H1 (cell line): ENCODE results near the gene SULT2B1. TPM values are rescaled to one million over a fixed set of nuclear protein-coding genes. Genes with fewer than 3 reads are reported as not detected.

Experiments
- CTCF ChIA-PET: fragments of 300-600 bp; sonication (Branson Sonifier 250); formaldehyde crosslinking; loops from one replicate; lab custom pipeline; 2021; ENCODE audit not compliant: partially characterized antibody; lab: Charles Lee
- POLR2A ChIA-PET: fragments of 300-600 bp; sonication (Branson Sonifier 250); formaldehyde crosslinking; loops from one replicate; lab custom pipeline; 2021; ENCODE audit warnings: inconsistent platforms; ENCODE audit not compliant: partially characterized antibody; lab: Charles Lee
- DNase-seq, 2 experiments: peaks; one replicate each; pipeline versions ENCODE4 v3.0.0 to v3.0.0-alpha.2; 2010 to 2022; ENCODE audit warnings: low spot score in 2 of 2, low read depth in 1 of 2, mixed read lengths in 1 of 2
- FAIRE-seq: peaks from 2 replicates; lab custom pipeline; 2011; peaks lifted over from hg19 to GRCh38; lab: Jason Lieb, UNC
- H2AFZ ChIP-seq: 2 replicates; pipeline ENCODE4 v1.8.1; 2012; ENCODE audit warnings: low read length, inconsistent platforms
- H2AK5ac ChIP-seq: 2 replicates; pipeline ENCODE4 v1.6.1; 2013; ENCODE audit warnings: low read depth, low read length
- H2BK120ac ChIP-seq: replicated peaks from 2 replicates; pipeline ENCODE3; 2013; ENCODE audit warnings: low read depth, low read length, inconsistent platforms
- H2BK12ac ChIP-seq: 2 replicates; pipeline ENCODE4 v1.6.1; 2013; ENCODE audit warnings: low read depth, low read length
- H2BK15ac ChIP-seq: 2 replicates; pipeline ENCODE4 v1.6.1; 2013; ENCODE audit warnings: low read length
- H2BK20ac ChIP-seq: 2 replicates; pipeline ENCODE4 v1.6.1; 2013; ENCODE audit warnings: low read length
- H2BK5ac ChIP-seq: 2 replicates; pipeline ENCODE4 v1.6.1; 2013; ENCODE audit warnings: low read depth, low read length
- H3K14ac ChIP-seq: 2 replicates; pipeline ENCODE4 v1.6.1; 2013; ENCODE audit warnings: inconsistent platforms; ENCODE audit not compliant: insufficient read length
- H3K18ac ChIP-seq: 2 replicates; pipeline ENCODE4 v1.6.1; 2013; ENCODE audit warnings: low read length; ENCODE audit errors: extremely low read depth
- H3K23ac ChIP-seq: 2 replicates; pipeline ENCODE4 v1.6.1; 2013; ENCODE audit warnings: inconsistent platforms; ENCODE audit not compliant: insufficient read length
- H3K23me2 ChIP-seq: 2 replicates; pipeline ENCODE4 v1.6.1; 2013; ENCODE audit warnings: low read depth, low read length
- H3K27ac ChIP-seq: 2 replicates; pipeline ENCODE4 v1.6.1; 2011; ENCODE audit warnings: low read depth, low read length, inconsistent platforms
- H3K27me3 ChIP-seq, 4 experiments: replicated peaks in 1 of 4; 1 replicate in 1 of 4; 2 replicates in 3 of 4; pipeline versions ENCODE4 v1.6.1 to v1.8.1; 2011 to 2013; ENCODE audit warnings: low read length in 3 of 4, mild to moderate bottlenecking in 3 of 4, inconsistent platforms in 2 of 4, mixed read lengths in 2 of 4, moderate library complexity in 1 of 4; ENCODE audit not compliant: control insufficient read depth in 3 of 4, insufficient read depth in 3 of 4; ENCODE audit errors: extremely low read depth in 1 of 4
- H3K36me3 ChIP-seq, 4 experiments: 2 replicates each; pipeline versions ENCODE4 v1.6.1 to v1.8.1; 2011 to 2013; ENCODE audit warnings: mild to moderate bottlenecking in 4 of 4, low read length in 3 of 4, moderate library complexity in 2 of 4, control low read depth in 1 of 4, inconsistent platforms in 1 of 4; ENCODE audit not compliant: insufficient read depth in 4 of 4, control insufficient read depth in 2 of 4
- H3K4ac ChIP-seq: replicated peaks from 2 replicates; pipeline ENCODE3; 2013; ENCODE audit warnings: low read length, low read depth, mixed read lengths, inconsistent platforms; ENCODE audit not compliant: insufficient read length
- H3K4me1 ChIP-seq, 4 experiments: replicated peaks in 1 of 4; 1 replicate in 1 of 4; 2 replicates in 3 of 4; pipeline versions ENCODE4 v1.6.1 to v1.8.1; 2011 to 2013; ENCODE audit warnings: low read length in 3 of 4, inconsistent platforms in 2 of 4, mixed read lengths in 1 of 4; ENCODE audit not compliant: insufficient read depth in 4 of 4, control insufficient read depth in 3 of 4
- H3K4me2 ChIP-seq, 2 experiments: 2 replicates each; pipeline versions ENCODE4 v1.6.1 to v1.8.1; 2011 to 2013; ENCODE audit warnings: low read depth in 2 of 2, low read length in 2 of 2, control low read depth in 1 of 2, inconsistent platforms in 1 of 2, mild to moderate bottlenecking in 1 of 2; ENCODE audit not compliant: insufficient read depth in 1 of 2
- H3K4me3 ChIP-seq, 4 experiments: fragments of 200-600, 300-600 bp in 1 of 4; sonication (generic), shearing (Covaris generic), sonication (Bioruptor Twin) in 1 of 4; 2 replicates each; pipeline versions ENCODE4 v1.5.1 to v1.8.1; 2011 to 2016; ENCODE audit warnings: low read length in 4 of 4, low read depth in 3 of 4, control low read depth in 2 of 4, inconsistent platforms in 2 of 4, mild to moderate bottlenecking in 2 of 4, mixed read lengths in 1 of 4, moderate library complexity in 1 of 4; ENCODE audit not compliant: insufficient read depth in 2 of 4; ENCODE audit errors: extremely low read depth in 1 of 4
- H3K56ac ChIP-seq: replicated peaks from 2 replicates; pipeline ENCODE3; 2013; ENCODE audit warnings: low read depth, mild to moderate bottlenecking, mixed read lengths, low read length, inconsistent platforms; ENCODE audit not compliant: insufficient read length
- H3K79me1 ChIP-seq: 2 replicates; pipeline ENCODE4 v1.6.1; 2013; ENCODE audit warnings: low read depth, low read length, control low read depth
- H3K79me2 ChIP-seq, 2 experiments: 2 replicates each; pipeline versions ENCODE4 v1.6.1 to v1.8.1; 2012 to 2013; ENCODE audit warnings: low read length in 2 of 2, mild to moderate bottlenecking in 2 of 2, inconsistent platforms in 1 of 2; ENCODE audit not compliant: insufficient read depth in 2 of 2, control insufficient read depth in 1 of 2
- H3K9ac ChIP-seq, 4 experiments: replicated peaks in 1 of 4; 1 replicate in 1 of 4; 2 replicates in 3 of 4; pipeline versions ENCODE4 v1.6.1 to v1.8.1; 2011 to 2013; ENCODE audit warnings: low read depth in 3 of 4, low read length in 3 of 4, control low read depth in 2 of 4, mild to moderate bottlenecking in 2 of 4, moderate library complexity in 2 of 4, inconsistent platforms in 1 of 4; ENCODE audit errors: extremely low read depth in 1 of 4
- H3K9me3 ChIP-seq, 2 experiments: 2 replicates each; pipeline versions ENCODE4 v1.6.1 to v1.8.1; 2012 to 2013; ENCODE audit warnings: mild to moderate bottlenecking in 2 of 2, moderate library complexity in 2 of 2, control low read depth in 1 of 2, inconsistent platforms in 1 of 2, low read depth in 1 of 2, low read length in 1 of 2, mixed read lengths in 1 of 2; ENCODE audit not compliant: insufficient read depth in 2 of 2
- H4K20me1 ChIP-seq, 2 experiments: replicated peaks in 1 of 2; 2 replicates each; pipeline versions ENCODE3 to v1.8.1; 2011 to 2013; ENCODE audit warnings: inconsistent platforms in 2 of 2, low read length in 2 of 2, mild to moderate bottlenecking in 1 of 2; ENCODE audit not compliant: insufficient read depth in 2 of 2, control insufficient read depth in 1 of 2
- H4K5ac ChIP-seq: 2 replicates; pipeline ENCODE4 v1.6.1; 2013; ENCODE audit warnings: low read length, low read depth, mixed read lengths, inconsistent platforms; ENCODE audit not compliant: insufficient read length
- H4K8ac ChIP-seq: 2 replicates; pipeline ENCODE4 v1.8.0; 2013; ENCODE audit warnings: mild to moderate bottlenecking, moderate library complexity, low read length, inconsistent platforms; ENCODE audit not compliant: insufficient read depth; ENCODE audit errors: extremely low read depth
- H4K91ac ChIP-seq: replicated peaks from 2 replicates; pipeline ENCODE3; 2013; ENCODE audit warnings: low read length, mixed read lengths, inconsistent platforms; ENCODE audit not compliant: insufficient read length
- MAFK ChIP-seq: IDR thresholded peaks from 2 replicates; pipeline ENCODE4 v1.6.1; 2012; ENCODE audit warnings: low read depth, mild to moderate bottlenecking, improper control_type of control experiment, low read length
- POLR2AphosphoS5 ChIP-seq: IDR thresholded peaks from 2 replicates; pipeline ENCODE4 v1.6.1; 2011; ENCODE audit warnings: low read depth, low read length
- WGBS, 2 experiments: shearing (Covaris generic) in 1 of 2; methylation state at CpG; one replicate each; pipeline versions ENCODE4 v1.1.6 to v1.1.7; 2013 to 2015; ENCODE audit warnings: low lambda C conversion rate in 2 of 2, mixed read lengths in 2 of 2, inconsistent platforms in 1 of 2, low coverage in 1 of 2, missing lambda C conversion rate in 1 of 2; ENCODE audit not compliant: insufficient replicate concordance in 2 of 2, insufficient coverage in 1 of 2, insufficient read length in 1 of 2; ENCODE audit errors: extremely low coverage in 1 of 2, missing lambda C conversion rate in 1 of 2; 5-methylcytosine and 5-hydroxymethylcytosine counted together
- polyA plus RNA-seq, 7 experiments: library from polyadenylated mRNA; depleted of rRNA in 3 of 7; stranded (reverse) in 5 of 7; unstranded in 2 of 7; fragments of >200 nt in 5 of 7; fragments of 200-250 nt in 2 of 7; gene quantifications; 1 replicate in 5 of 7; 2 replicates in 1 of 7; 4 replicates in 1 of 7; pipeline versions ENCODE4 v1.2.1 to v1.2.3, GENCODE V29; 2011 to 2013; ENCODE audit warnings: missing spikeins in 2 of 7, mixed read lengths in 2 of 7
- total RNA-seq: library from RNA; stranded (reverse); fragmentation: NEBNext Ultra II Directional; extraction: Animal tissue kit (Norgen Biotek cat#: 25700); gene quantifications from 2 replicates; pipeline ENCODE4 v1.2.1, GENCODE V29; 2021

SULT2B1 gene
- total and polyA plus RNA-seq, 2 of the 8 experiments (the other 6 are each of a cell fraction or from before 2014, with no cell fraction given): 1.5 to 2.6 TPM

DNA sequence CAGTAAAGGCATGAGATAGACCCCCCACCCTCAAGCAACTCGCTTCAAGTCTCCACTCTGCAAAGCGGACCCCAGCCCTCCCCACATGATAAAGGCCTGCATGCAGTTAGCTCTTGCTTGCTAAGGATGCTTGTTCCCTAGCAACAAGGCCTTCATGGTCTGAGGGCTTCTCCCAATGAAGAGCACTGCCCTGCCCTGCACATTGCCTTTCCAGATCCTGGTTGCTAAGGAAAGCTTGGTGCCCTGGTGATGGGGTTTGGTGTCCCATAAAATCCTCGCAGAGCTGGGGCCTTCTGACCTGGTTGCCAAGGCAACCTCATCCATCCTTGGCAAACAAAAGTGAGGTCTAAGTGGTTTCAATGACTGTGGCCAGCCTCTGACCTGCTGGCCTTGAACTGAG, 79.3 kb downstream of the SULT2B1 start:
- Histone ChIP-seq H2BK15ac (no peak overlapping the region), H2AFZ (no peak overlapping the region), H3K36me3 (peaks cover 0 to 6% (median under 1%) of the 10 kb centered on the region in 4 experiments; a peak in 1 of 8 replicates), H3K18ac (0 out of 2 replicates have a peak overlapping the region, but pooled peaks have one; percentile 29), H4K91ac (peak overlapping the region; percentile 48), H3K79me2 (0 out of 4 replicates have a peak, but pooled peaks cover 0 to 1% of the 10 kb centered on the region in 2 experiments), H3K27ac (peak overlapping the region; percentile 71; the same call in 1 of the 2 replicates), H3K4ac (no peak overlapping the region), H3K23ac (no peak overlapping the region), H3K4me2 (peak overlapping the region; percentile 69 to 83), H3K4me3 (peak overlapping the region; percentile 3 to 55 (median 28); a peak in 5 of 8 replicates), H3K4me1 (peaks cover 4 to 29% (median 22%) of the 10 kb centered on the region in 4 experiments), H2BK12ac (no peak overlapping the region; the same call in 1 of the 2 replicates), H2AK5ac (no peak overlapping the region), H3K56ac (no peak overlapping the region), H2BK5ac (no peak overlapping the region; the same call in 1 of the 2 replicates), H3K79me1 (no peaks in the 10 kb centered on the region), H3K27me3 (no peaks in the 10 kb centered on the region; a peak in 1 of 7 replicates), H4K20me1 (peaks cover 2 to 8% of the 10 kb centered on the region in 2 experiments), H3K14ac (no peak overlapping the region), H2BK120ac (no peak overlapping the region), H4K5ac (peak overlapping the region; percentile 31), H3K9me3 (no peaks in the 10 kb centered on the region), H2BK20ac (no peak overlapping the region), H3K9ac (peak overlapping the region in 2 of 4 experiments; percentile 45 to 48; a peak in 2 of 7 replicates), H4K8ac (no peak overlapping the region), H3K23me2 (peaks cover 17% of the 10 kb centered on the region)
- 63% methylated on average over 3 of the region's 3 CpGs; no CpG with 5 or more reads in 1 of the 2 experiments for WGBS, 2 experiments
- ChIA-PET CTCF (interaction anchor here (0.5 to 1.9 kb wide), 12 partner anchors 9 to 433 kb away, joined by 3 to 7 read pairs (median 3); partner anchors contain the start of gene CA11), POLR2A (interaction anchor here (0.9 to 30.9 kb wide), 13 partner anchors 10 to 275 kb away, joined by 3 to 788 read pairs (median 4); partner anchors contain the start of genes CA11, FAM83E, RPL18 and SPACA4)
- no peak for TF ChIP-seq MAFK
- TF ChIP-seq POLR2AphosphoS5: 0 out of 2 replicates have a peak, but pooled peaks have one; percentile 10
- FAIRE-seq (no peak), DNase-seq (no peak)
